Measurements from ENCODE around the gene DDX43.
"Not testable (repeated sequence)": the region's sequence is repeated elsewhere in the genome, so short reads cannot be mapped to it uniquely, and the experiment has no call there.

DDX43 gene

GRCh38 chr6:73371984-73372383, 22.6 kb upstream of the DDX43 start:
- H3K4me3 ChIP-seq (ENCODE audit: low read length), result no peak overlapping the region
- TF ChIP-seq CTCF (conservative IDR thresholded peaks at IDR 0.05; ENCODE audit: low read depth, low read length), result no peak
- DNase-seq (ENCODE audit: low read depth), result no peak

- TF ChIP-seq CTCF (conservative IDR thresholded peaks at IDR 0.05; ENCODE audit: low read depth, low read length), result no peak
- no peak for DNase-seq (ENCODE audit: low read depth)
- no peak overlapping the region for H3K4me3 ChIP-seq (ENCODE audit: low read length)
Measured at GRCh38 chr6:73372516-73372915, 22.1 kb upstream of the DDX43 start.

- DNase-seq (ENCODE audit: low read depth), result no peak
- H3K4me3 ChIP-seq (ENCODE audit: low read length), result no peak overlapping the region
- TF ChIP-seq CTCF (conservative IDR thresholded peaks at IDR 0.05; ENCODE audit: low read depth, low read length), result no peak
Measured at GRCh38 chr6:73375216-73375615, 19.4 kb upstream of the DDX43 start.

- no peak for DNase-seq (ENCODE audit: low read depth)
- no peak overlapping the region for H3K4me3 ChIP-seq (ENCODE audit: low read length)
- TF ChIP-seq CTCF (conservative IDR thresholded peaks at IDR 0.05; ENCODE audit: low read depth, low read length), result no peak
Measured at GRCh38 chr6:73377225-73377624, 17.4 kb upstream of the DDX43 start.

- not testable (repeated sequence) for H3K4me3 ChIP-seq (ENCODE audit: low read length); DNase-seq (ENCODE audit: low read depth)
Measured at GRCh38 chr6:73381531-73381930, 13.1 kb upstream of the DDX43 start.

- no peak for DNase-seq (ENCODE audit: low read depth)
- no peak for TF ChIP-seq CTCF (conservative IDR thresholded peaks at IDR 0.05; ENCODE audit: low read depth, low read length)
- no peak overlapping the region for H3K4me3 ChIP-seq (ENCODE audit: low read length)
Measured at GRCh38 chr6:73382462-73383113, 12.0 kb upstream of the DDX43 start.

GRCh38 chr6:73388433-73388799, 6.2 kb upstream of the DDX43 start:
- no peak for TF ChIP-seq CTCF (conservative IDR thresholded peaks at IDR 0.05; ENCODE audit: low read depth, low read length)
- DNase-seq (ENCODE audit: low read depth), result no peak
- peak overlapping the region; percentile 67 for H3K4me3 ChIP-seq (ENCODE audit: low read length)

Measured in retinal pigment epithelial cell (primary cell).